A673 (cell line): Measurements from ENCODE around the gene C9orf85.

ENCODE experiments used
- CTCF ChIP-seq: fragments of 300-800, 200-600 bp; sonication (generic); conservative IDR thresholded peaks from 2 replicates; pipeline ENCODE4 v1.5.1; 2017; ENCODE audit warnings: low read depth, mild to moderate bottlenecking, antibody characterized with exemption, low read length, moderate library complexity, mixed read lengths
- EZH2 ChIP-seq: fragments of 200-600 bp; sonication (generic); IDR thresholded peaks from 2 replicates; pipeline ENCODE4 v1.6.1; 2017; ENCODE audit warnings: borderline replicate concordance, low read depth, mild to moderate bottlenecking, mixed read lengths, antibody characterized with exemption, low read length; ENCODE audit not compliant: poor library complexity, severe bottlenecking

GRCh38 chr9:71941060-71941568 is 29.7 kb downstream of the C9orf85 start:
- TF ChIP-seq CTCF (no peak), EZH2 (no peak)
